ENCODE data around the gene SBK1. TPM values are rescaled to one million over a fixed set of nuclear protein-coding genes. Genes with fewer than 3 reads are reported as not detected.
A peak's percentile ranks its signal among the peaks of the same experiment; 100 is the strongest.
"Not testable (repeated sequence)": the region's sequence is repeated elsewhere in the genome, so short reads cannot be mapped to it uniquely, and the experiment has no call there.

Gene SBK1
- 10 to 100 TPM; 10.4 to 18.4 (median 15.0) TPM for polyA plus RNA-seq (ENCODE audit: insufficient read depth in 1 of 5, insufficient read length in 5 of 5, low replicate concordance in 1 of 5)
- long read RNA-seq, donor 1, full-length matches to known transcripts: 7 of 7 reads
- long read RNA-seq, donor 1, partial matches to known transcripts: 0 of 7 reads
- long read RNA-seq, donor 1, other reads (novel, unspliced or antisense): 0 of 7 reads
- long read RNA-seq, donor 2, full-length matches to known transcripts: 6 of 6 reads
- long read RNA-seq, donor 2, partial matches to known transcripts: 0 of 6 reads
- long read RNA-seq, donor 2, other reads (novel, unspliced or antisense): 0 of 6 reads
- long read RNA-seq, donor 3, full-length matches to known transcripts: 3 of 3 reads
- long read RNA-seq, donor 3, partial matches to known transcripts: 0 of 3 reads
- long read RNA-seq, donor 3, other reads (novel, unspliced or antisense): 0 of 3 reads
- long read RNA-seq, donor 4, full-length matches to known transcripts: 2 of 2 reads
- long read RNA-seq, donor 4, partial matches to known transcripts: 0 of 2 reads
- long read RNA-seq, donor 4, other reads (novel, unspliced or antisense): 0 of 2 reads
- long read RNA-seq, donor 5, full-length matches to known transcripts: 4 of 4 reads
- long read RNA-seq, donor 5, partial matches to known transcripts: 0 of 4 reads
- long read RNA-seq, donor 5, other reads (novel, unspliced or antisense): 0 of 4 reads
- long read RNA-seq, donor 6, full-length matches to known transcripts: 2 of 2 reads
- long read RNA-seq, donor 6, partial matches to known transcripts: 0 of 2 reads
- long read RNA-seq, donor 6, other reads (novel, unspliced or antisense): 0 of 2 reads
- long read RNA-seq, donor 7, full-length matches to known transcripts: 13 of 13 reads
- long read RNA-seq, donor 7, partial matches to known transcripts: 0 of 13 reads
- long read RNA-seq, donor 7, other reads (novel, unspliced or antisense): 0 of 13 reads
- long read RNA-seq, donor 8, full-length matches to known transcripts: 2 of 2 reads
- long read RNA-seq, donor 8, partial matches to known transcripts: 0 of 2 reads
- long read RNA-seq, donor 8, other reads (novel, unspliced or antisense): 0 of 2 reads

DNA sequence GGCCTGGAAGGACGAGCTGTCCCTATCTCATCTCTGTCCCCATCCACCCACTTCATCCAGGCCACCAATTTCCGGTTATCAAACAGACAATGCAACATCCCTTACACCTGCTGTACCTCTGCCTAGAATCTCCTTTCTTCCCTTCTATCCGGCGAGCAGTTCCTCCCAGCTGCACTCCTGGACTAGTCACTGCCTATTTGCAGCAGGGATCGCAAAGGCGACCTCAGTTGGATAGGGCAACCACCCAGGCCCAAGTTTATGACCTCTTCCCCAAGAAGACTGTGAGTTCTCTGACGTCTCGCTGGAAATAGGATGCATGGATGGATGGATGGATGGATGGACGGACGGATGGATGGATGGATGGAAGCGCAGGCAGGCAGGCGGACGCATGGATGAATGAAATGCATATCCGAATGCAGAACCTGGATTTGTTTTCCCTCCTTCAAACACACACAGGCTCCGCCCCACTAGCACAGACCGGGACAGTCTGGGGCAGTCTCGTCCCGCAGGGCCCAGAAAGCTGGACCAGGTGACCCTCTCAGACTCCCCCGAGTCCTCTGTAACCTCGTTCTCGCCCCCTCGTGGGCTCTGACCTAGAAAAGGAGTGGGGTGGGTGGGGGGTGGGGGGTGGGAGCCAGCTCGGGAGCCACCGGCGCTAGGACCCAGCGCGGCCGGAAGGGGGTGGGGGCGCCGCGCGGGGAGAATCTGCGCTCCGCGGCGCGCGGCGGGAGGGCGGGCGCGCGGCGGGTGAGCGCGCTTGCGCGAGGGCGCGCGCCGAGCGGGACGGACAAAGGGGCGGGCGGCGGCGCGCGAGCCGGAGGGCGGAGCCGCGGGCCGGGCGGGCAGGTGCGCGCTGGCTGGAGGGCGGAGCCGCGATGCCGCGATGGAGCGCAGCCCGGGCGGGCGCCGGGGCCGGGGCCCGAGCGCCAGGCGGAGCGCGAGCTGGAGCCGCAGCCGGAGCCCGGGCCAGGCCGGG lies at the start of gene SBK1:
SBK1 (plus strand) TSS at position 875 of the 976 bp plus-strand sequence. CDS start 24,867 bp downstream, outside the sequence.
- peak; percentile 60 to 73 for DNase-seq

DNA sequence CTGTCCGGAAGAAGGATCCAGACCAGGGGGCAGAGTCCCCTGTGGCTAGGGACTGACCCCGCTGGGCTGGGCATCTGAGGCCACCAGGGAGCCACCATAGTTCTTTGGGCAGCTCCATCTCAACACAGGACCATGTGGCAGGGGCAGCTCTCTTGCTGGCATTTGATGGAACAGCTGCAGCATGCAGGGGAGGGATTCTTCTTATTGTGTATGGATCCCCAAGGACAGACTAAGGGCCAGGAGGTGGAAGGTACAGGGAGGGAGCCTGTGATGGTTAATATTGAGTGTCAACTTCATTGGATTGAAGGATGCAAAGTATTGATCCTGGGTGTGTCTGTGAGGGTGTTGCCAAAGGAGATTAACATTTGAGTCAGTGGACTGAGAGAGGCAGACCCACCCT lies 42.8 kb upstream of the SBK1 start:
- not testable (repeated sequence) for DNase-seq

DNA sequence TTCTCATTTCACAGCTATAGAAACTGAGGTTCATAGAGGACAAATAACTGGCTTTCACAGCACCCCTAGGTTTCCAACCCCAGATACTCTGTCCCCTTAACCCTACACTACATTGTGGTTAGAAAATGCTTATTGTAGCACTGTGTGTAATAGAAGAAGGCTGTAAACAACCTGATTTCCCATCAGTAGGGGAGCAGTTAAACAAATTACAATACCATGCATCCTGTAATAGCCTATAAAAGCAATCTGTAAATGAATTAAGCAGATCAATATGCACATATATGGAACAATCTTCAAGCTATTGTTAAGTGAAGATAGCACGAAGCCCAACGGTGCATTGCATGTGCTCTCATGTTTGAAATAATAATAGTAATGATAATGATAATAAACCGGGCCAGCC lies 41.3 kb upstream of the SBK1 start:
- no peak for DNase-seq

- DNase-seq: no peak
Observed at GRCh38 chr16:28254158-28254557, 38.2 kb upstream of the SBK1 start.

GRCh38 chr16:28255838-28256237 lies 36.5 kb upstream of the SBK1 start:
- DNase-seq: no peak

DNA sequence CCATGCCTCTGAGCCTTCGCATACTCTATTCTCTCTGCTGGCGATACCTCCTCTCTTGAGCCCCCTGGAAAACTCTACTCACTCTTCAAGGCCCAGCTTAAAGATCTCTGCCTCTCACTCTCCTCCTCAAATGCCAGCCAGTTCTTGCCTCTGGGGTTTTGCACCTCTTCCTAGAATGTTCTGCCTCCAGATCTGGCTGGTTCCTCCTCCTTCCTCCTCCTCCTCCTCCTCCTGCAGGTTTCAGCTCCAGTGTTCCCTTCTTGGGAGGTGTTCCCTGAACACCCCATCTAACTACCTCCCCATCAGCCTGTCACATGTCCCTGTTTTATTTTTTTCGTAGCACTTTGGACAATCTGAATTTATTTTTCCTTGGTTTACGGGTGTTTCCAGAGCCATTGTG lies 35.1 kb upstream of the SBK1 start:
- no peak for DNase-seq

- DNase-seq: peak in 1 of 2 donors; percentile 8
Observed at GRCh38 chr16:28258567-28258966, 33.8 kb upstream of the SBK1 start.

DNA sequence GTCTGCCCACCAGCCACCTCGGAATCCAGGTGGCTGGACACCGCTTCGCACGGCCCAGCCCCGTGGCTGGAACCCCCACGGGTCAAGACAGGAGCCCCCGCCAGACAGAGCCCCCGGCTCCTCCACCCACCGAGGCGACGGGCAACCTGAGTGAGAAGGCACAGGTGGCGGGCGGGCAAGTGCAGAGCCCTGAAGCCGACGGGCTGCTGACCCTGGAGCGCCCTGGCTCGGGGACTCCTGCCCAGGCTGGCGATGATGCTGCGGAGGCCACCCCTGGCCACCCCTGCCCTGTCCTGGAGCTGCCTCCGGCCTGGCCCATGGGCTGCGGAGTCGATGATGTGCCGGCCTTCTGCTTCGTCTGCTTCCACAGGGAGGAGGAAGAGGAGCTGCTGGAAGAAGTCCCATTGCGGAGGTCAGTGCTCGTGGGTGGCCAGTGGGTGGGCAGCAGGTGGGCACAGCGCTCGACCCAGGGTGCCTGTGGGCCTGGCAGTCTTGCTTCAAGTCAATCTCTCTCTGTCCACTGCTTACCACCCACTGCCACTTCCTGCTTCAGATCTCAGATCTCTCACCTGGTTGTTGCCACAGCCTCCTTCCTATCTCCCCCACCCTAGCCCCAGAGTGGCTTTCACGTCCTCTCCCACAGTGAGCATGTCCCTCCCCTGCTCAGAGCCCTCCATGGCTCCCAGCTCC lies 33.1 kb upstream of the SBK1 start:
- no peak for DNase-seq

GRCh38 chr16:28259781-28260150 lies 32.6 kb upstream of the SBK1 start:
- no peak for DNase-seq

DNA sequence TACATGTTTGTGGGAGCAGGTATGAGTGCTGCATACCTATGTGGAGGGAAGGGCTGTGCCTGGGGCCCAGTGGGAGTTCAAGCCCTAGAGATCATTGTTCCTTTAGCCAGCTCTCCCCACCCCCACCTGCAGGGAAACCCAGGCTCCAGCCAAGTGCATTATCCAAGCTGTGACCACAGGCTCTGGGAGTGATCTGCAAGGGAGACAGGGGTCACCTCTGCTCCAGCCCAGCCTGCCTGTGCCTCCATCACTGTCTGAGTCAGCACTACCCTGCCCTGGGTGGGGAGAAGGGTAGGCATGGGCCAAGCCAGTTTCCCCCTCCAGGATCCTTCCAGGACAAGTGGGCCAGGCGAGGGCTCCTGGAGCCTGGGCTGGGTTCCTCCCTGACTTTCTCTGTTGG lies 32.1 kb upstream of the SBK1 start:
- no peak for DNase-seq

DNA sequence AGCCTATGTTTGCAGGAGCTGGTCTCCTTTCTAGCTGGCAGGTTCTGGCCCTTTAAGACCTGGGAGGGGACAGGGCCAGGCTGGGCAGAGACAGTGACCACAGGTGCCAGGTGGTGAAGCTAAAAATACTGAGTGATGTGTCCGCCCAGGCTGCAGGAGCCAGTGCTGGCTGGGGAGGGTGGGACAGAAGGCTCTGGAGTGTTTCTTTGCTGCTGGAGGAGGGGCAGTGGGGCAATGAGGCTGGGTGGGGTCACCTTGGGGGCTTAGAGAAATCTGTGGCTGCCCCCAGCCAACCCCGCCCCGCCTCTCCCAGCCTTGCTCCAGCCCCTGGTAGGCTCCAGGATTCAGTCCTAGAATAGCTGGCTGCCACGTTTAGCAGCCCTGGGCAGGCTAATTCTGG lies 30.4 kb upstream of the SBK1 start:
- DNase-seq: no peak

GRCh38 chr16:28263305-28263704 lies 29.0 kb upstream of the SBK1 start:
- no peak for DNase-seq

DNA sequence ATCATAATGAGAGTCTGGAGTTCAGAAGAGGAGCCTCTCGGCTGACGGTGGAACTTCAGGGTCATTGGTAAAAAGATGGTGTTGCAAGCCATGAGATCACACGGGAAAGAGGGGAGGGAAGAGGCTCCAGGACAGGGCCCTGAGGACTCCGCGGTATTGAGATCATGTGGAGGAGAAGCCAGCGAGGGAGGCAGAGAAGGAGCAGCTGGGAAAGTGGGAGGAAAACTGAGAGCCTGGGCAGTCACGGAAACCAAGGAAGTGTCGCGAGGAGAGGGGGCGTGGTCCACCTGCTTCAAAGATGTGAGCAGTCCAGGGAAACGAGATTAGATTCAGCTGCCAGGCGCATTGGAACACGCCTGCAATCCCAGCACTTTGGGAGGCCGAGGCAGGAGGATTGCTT lies 27.7 kb upstream of the SBK1 start:
- DNase-seq: peak in 1 of 2 donors; percentile 13

GRCh38 chr16:28265822-28266221 lies 26.5 kb upstream of the SBK1 start:
- no peak for DNase-seq

- no peak for DNase-seq
Observed at GRCh38 chr16:28267356-28267755, 25.0 kb upstream of the SBK1 start.

DNA sequence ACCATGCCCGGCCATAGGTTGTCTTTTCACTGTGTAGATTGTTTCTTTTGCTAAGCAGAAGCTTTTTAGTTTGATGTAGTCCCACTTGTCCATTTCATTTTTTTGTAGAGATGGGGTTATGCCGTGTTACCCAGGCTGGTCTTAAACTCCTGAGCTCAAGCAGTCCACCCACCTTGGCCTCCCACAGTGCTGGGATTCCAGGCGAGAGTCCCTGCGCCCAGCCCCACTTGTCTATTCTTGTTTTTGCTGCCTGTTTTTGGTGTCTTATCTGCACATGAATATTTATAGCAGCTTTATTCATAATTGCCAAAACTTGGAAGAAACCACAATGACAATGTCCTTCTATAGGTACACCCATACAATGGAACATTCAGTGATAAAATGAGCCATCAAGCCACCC lies 18.8 kb upstream of the SBK1 start:
- DNase-seq: no peak

DNA sequence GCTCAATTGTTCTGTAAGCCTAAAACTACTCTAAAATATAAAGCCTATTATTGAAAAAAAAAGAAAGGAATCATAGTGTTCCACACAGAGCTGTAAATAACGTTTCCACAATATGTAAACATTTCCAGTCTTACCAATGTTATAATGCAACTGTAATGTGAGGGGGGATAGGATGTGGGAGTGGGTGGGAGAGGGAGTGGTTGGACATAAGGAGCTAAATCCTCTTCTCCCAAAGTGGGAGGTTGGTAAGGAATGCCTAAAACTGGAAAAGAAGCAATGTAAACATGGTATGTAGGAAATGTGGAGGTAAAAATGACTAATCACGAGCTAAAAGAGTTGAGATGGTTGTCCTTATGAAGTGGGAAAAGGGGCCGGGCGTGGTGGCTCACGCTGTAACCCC lies 17.6 kb upstream of the SBK1 start:
- DNase-seq: no peak

- DNase-seq: no peak
Observed at GRCh38 chr16:28276301-28276700, 16.0 kb upstream of the SBK1 start.

GRCh38 chr16:28277537-28278388 lies 14.6 kb upstream of the SBK1 start:
- peak; percentile 73 to 82 for DNase-seq

DNA sequence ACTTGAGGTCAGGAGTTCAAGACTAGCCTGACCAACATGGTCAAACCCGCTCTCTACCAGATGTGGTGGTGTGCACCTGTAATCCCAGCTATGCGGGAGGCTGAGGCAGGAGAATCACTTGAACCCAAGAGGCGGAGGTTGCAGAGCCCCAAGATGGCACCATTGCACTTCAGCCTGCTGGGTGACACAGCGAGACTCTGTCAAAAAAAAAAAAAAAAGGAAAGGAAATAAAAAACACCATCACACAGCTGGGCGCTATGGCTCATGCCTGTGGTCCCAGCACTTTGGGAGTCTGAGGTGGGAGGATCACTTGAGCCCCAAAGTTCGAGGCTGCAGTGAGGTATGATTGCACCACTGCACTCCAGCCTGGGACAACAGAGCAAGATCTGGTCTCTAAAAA lies 13.3 kb upstream of the SBK1 start:
- no peak for DNase-seq

All from right lung (tissue), 10 donors.